Cortex of kidney (tissue), 1 donor: ENCODE measurements around the gene GNAT2.
"Not testable (repeated sequence)": the region's sequence is repeated elsewhere in the genome, so short reads cannot be mapped to it uniquely, and the experiment has no call there.

ENCODE experiments used
- DNase-seq: peaks from one replicate; lab custom pipeline; 2025; lab: John Stamatoyannopoulos, UW

GNAT2 gene

DNA sequence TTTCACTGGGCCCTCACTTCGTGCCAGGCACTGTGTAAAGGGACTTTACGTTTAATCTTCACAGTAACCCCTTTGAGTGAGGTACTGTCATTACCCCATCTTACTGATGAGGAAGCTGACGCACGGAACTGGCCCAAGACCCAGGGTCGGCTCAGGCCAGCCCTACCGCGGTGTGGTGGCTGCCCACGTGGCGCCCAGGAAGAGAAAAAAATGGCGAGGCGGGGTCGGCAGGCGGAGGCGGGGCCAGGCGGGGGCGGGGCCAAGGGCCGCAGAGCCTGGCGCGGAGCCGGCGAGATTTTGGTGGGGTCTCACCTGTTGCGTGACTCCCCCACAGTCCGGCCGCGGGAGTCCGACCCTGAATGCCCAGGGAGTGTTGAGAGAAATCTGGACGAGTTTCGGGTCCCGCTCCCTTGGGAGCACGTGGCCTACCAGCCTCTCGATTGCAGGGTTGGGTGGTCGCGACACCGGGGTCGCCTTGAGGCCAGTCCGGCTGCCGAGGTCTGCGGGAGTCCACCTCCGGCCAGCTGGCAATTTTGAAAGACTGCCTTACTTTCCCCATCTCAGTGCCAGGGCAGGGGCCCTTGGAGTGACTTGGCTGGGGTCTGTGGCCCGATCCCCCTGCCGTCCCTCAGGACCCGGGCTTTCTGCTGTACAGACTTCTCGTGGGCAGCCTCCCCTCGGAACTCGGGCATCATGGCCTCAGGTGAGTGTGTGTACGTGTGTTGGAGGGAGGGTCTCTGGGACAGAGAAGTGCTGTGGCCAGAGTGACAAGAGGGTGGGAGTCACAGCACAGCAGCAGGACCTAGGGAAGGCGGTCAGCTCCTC is at the start of gene GNAT2, which contains the start of gene AMPD2:
TSS of gene GNAT2 (minus strand) at position 41 of the 825 bp plus-strand sequence. CDS start 6,746 bp downstream, outside the sequence.
TSS of gene AMPD2 (plus strand) at position 262 of the 825 bp plus-strand sequence. CDS start 1,339 bp downstream, outside the sequence.
- no peak for DNase-seq

DNA sequence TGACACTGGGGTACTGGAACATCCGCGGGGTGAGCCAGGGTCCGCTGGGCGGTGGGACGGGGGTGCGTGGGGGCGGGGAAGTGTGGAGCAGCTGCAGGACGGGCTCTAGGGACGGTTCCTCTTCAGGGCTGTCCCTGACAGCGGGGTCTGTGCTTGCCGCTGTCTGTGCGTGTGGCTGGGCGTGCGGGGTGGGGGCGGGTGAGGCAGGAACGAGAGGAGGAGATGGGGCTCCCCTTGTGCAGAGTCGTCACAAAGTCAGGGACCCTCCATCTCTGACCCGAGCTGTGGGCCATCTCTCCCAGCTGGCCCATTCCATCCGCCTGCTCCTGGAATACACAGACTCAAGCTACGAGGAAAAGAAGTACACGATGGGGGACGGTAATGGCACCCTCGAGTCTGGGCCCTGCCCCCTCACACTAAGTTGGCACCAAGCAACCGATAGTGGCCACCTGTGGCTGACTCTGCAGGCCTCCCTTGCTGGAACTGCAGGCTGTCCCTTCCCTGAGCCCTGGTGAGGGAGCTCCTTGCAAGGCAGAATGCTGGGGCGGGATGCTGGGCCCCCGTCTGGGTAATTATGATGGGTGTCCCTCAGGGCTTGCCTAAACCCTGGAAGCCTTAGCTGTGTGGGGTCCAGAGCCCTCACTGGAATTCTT is 48.8 kb upstream of the GNAT2 start:
- no peak for DNase-seq

DNA sequence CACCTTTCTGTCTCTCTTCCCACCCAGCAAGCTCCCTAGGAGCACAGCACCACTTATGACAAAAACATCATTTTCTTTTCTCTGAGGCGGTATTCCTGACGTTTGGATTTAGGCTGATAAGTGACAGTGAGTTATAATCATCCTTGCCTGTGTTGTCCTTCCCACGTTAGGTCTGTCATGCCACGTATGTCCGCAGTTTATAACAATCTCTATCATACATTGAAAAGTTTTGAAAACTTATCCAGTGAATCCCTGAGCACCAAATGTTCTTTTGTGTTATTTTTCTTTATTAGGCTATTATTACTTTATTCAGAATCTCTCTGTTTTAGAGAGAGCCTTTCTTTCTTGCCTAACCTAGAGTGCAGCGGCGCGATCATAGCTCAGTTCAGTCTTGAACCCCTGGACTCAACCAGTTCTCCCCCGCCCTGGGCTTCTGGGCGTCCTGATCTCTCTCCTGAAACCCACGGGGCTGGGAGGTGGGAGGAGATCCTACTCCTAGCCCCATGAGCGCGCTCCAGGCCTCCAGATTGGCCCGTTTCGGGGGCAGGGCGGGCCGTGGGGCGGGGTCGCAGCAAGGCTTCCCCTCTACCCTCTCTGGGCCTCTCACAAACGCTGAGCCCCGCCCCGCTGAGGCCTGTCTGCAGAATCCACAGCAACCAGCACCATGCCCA is 48.2 kb upstream of the GNAT2 start, which contains the start of gene GSTM2:
TSS of gene GSTM2 (plus strand) at position 606 of the 671 bp plus-strand sequence. CDS start at position 665, 59 bp downstream.
- no peak for DNase-seq

DNA sequence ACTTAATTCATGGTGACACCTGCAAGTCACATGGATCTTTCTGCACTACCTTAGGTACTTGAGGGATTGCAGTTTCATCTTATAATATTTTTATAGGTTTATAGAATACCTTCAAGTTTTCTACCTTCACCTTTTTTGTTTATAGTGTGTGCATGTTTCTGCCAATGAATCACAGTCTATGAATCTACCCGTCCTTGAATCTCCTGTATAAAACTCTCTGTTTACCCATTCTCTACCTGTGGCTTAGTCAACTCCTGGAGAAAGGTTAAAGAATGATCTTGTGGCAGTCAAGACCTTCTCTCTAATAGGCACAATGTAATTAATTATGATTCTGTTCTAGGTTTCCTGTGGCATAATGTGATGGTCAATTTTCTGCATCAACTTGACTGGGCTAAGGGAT is 45.3 kb upstream of the GNAT2 start:
- no peak for DNase-seq

DNA sequence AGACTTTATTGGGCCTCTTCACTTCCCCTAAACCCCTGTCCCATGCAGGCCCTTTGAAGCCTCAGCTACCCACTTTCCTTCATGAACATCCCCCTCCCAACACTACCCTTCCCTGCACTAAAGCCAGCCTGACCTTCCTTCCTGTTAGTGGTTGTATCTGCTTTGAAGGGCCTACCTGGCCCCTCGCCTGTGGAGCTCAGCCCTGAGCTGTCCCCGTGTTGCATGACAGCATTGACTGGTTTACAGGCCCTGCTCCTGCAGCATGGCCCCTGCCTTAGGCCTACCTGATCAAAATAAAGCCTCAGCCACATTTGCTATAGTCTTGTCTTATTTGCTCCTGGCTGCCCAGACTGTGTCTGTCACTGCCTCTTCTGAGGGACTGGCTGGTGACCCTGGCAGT is 42.0 kb upstream of the GNAT2 start:
- no peak for DNase-seq

DNA sequence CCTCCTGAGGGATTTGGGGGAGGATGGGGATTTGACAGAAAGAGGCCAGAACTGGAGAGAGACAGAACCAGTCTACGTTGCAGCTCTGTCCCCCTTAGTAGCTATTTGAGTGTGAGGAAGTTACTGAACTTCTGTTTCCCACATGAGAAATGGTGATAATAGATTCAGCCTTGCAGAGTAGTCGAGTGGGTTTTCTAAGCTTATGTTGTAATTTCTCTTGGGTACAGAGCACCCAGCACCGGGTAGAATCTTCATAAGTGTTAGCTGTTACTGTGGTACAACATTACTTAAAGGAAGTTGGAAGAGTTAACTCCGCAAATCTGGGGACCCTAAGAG is 41.2 kb upstream of the GNAT2 start:
- DNase-seq, result not testable (repeated sequence)

DNA sequence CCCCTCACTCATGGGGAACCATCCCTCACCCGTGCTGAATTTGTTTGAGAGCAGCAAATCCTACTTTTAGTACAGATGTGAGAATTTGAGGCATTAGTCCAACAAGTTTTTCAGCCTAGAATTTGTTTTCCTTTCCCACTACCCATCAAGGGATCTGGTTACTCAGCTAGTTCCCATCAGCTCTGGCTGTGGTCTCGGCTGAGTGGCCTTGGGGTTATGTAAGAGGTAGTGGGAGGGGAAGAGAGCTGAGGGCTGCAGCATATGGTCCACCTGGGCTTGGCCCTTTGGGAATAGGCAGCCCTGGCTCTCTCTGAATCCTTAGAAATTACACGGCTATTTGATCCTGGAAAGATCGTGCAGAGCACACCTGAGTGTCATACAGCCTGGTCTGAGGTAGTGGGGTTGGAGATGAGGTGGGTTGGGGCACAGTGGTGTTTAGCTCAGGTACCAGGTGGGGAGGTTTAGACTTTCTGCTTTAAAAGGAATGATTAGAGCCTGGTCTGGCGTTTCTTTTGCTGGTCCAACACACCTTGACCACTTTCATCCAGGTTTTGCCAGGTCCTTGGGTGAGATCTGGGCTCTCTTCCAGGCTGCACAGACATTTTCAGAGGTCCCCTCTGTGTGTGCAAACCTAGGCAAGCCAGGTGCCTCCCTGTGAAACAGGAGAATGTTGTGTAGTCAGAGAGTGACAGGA is 40.7 kb upstream of the GNAT2 start:
- DNase-seq, result no peak

DNA sequence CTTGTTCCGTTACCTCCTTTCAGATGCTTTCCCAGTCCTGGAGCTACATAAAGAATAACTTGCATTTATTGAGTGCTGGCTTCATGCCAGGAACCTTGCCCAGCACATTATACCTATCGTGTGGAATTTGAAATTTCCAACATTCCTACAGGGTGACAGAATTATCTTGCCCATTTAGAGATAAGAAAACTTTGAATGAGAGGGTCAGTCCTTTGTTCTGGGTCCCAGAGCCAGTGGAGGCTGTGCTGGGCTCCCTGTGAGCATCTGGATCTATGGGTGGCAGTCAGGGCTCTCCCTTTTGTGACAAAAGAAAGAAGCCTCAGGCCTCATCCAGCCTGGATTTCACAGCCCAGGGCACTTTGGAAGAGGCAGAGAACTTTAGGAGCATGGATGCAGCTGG is 39.7 kb upstream of the GNAT2 start:
- no peak for DNase-seq

DNA sequence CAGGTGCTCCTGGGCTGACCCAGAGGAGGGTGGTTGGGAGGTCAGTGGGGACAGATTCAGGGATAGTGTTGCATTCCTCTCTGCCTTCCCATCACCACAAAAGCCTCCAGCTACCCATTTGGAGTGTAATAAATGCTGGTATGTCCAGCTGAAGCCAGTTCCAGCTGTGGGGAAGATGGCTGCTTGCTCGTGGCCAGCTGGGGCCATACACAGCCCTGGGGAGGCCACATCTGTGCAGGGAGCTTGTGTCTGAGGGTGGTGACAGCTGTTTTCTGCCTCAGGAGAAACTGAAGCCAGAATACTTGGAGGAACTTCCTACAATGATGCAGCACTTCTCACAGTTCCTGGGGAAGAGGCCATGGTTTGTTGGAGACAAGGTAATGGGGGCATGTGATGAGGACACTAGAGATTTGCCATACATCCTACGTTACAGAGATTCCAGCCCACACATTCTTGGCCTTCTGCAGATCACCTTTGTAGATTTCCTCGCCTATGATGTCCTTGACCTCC is 39.2 kb upstream of the GNAT2 start:
- DNase-seq, result no peak

DNA sequence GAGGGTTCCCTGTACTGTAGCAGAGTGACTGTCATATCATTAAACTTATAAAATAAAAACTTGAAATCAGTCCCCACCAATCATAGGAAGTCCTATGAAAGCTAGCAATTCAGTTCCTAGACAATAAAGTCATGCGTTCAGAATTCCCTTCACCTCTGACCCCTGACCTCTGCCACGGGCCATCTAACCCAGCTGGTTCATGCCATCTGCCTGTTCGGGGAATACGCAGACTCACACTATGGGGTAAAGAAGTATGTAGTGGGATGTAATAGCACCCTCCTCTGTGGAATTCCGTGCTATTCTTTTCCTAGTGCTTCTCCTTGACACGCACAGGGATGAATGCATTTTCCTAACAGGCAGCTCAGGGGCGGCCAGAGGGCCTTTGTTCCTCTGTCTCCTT is 38.6 kb upstream of the GNAT2 start:
- DNase-seq, result no peak

DNA sequence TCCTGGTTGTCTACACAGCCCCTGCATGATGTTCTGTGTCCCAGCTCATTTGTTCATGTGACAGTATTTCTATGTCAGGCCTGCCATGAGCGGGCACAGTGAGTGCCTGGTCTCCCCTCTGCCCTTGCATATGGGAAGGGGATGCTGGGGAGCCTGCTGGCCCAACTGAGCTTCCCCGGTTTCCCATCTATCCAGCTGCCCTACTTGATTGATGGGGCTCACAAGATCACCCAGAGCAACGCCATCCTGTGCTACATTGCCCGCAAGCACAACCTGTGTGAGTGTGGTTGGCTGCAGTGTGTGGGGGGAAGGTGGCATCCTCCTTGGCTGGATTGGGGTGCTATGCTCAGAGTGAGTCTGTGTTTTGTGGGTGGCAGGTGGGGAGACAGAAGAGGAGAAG is 38.0 kb upstream of the GNAT2 start:
- DNase-seq, result no peak

DNA sequence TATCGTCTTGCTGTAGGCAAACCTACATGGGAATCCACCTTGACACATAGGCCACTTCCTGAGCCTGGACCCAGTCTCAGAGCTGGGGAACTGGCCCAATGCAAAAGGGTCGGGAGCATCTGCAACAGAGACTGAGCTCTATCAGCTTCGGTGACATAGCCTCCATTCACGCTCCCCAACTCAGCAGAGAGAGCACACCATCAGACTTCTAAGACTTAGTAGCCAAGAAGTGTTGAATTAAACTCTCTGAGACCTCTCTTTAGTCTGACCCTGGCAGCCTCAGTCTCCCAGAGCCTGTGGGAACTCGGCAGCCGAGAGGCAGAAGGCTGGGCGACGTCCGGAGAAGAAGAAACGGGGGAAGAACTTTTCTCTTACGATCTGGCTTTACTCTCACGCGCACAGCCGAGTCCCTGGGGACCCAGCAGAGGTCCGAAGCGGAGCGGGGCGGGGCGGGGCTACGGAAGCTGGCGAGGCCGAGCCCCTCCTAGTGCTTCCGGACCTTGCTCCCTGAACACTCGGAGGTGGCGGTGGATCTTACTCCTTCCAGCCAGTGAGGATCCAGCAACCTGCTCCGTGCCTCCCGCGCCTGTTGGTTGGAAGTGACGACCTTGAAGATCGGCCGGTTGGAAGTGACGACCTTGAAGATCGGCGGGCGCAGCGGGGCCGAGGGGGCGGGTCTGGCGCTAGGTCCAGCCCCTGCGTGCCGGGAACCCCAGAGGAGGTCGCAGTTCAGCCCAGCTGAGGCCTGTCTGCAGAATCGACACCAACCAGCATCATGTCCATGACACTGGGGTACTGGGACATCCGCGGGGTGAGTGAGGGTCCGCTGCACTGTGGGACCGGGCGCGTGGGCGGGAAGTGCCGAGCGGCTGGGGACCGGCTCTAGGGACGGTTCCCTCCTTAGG is 36.5 kb upstream of the GNAT2 start, which contains the start of gene GSTM4:
TSS of gene GSTM4 (plus strand) at position 485 of the 905 bp plus-strand sequence. CDS start at position 776, 291 bp downstream.
- no peak for DNase-seq

DNA sequence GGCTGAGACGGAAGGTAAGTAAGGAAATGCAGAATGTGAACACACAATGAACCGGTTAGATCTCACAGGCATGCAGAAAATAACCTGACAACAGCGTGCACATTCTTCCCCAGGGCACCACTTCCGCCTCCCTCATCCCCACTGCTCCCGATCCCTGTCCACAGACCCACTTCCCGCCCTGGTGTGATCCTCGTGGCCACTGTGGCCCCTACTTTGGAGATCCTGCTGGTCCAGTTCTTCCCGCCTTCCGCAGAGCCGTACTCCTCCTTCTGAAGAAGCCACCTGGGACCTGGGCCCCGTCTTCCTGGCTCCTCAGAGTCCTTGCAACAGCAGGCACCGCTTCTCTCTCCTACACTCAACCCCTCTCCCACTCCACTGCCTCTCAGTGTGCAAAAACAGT is 35.1 kb upstream of the GNAT2 start:
- no peak for DNase-seq

DNA sequence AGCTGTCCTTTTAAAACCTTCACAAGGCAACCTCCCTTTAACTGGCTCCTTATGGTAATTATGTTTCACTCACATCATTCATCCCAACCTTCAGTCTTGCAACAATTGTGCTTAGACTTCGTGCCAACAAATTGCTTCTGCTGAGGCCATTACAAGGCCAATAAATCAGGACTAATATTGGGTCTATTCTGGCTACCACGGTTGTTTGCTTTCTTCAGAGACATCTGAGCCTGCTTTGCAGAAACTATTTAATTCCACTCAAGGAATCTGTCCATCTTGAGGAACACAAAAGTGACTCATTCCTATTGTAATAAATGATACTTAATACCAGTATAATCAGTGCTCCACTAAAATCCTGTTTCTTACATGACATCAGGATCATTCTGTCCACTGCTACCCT is 33.9 kb upstream of the GNAT2 start:
- no peak for DNase-seq

DNA sequence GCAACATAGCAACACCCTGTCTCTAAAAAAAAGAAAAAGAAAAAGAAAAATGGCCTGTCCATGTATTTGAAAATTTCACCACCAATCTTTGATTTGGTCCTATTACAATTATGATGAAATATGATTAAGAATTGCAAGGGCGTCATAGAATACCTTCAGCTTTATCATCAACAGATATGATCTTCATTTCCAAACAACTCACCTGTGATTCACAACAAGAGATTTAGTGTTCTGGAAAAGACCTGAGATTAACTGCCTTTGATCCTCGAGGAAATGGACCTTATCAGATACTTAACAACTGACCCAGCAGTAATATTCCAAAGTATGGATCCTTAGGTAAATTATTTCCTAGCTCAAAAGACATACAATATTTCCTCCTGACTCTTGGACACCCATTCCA is 33.0 kb upstream of the GNAT2 start:
- DNase-seq, result no peak

DNA sequence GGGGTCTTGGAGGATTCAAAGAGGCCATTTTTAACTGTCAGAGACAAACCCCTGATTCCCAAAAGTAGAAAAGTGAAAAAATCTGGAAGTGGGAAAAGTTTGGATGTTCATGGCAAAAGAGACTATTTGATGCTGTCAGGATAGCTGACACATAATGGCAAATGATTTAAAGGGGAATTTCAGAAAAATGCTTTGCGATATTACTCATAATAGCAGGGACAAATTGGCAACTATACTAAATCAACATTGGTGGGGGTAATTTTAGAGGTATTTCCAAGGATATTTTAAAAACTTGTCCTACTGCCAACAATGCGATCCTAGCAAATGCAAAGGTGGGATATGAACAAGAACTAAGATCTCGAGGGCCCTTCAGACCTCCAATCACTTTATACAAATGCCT is 31.2 kb upstream of the GNAT2 start:
- DNase-seq, result no peak

DNA sequence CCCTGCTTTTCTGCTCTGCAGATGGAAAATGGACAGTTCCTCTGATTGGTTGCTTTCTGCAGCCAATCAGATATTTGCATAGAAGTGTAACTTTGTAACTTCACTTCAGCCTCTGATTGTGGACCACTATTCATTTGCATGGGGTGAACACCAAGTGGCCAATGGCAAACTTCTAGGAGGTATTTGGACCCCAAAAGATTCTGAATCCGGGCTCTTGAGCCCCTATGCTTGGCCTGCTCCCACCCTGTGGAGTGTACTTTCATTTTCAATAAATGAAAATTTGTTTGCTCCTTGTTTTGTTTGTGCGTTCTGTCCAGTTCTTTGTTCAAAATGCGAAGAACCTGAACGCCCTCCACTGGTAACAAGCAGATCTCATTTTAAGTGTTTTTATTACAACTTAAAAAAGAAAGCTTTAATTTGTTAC is 30.1 kb upstream of the GNAT2 start:
- DNase-seq, result no peak

DNA sequence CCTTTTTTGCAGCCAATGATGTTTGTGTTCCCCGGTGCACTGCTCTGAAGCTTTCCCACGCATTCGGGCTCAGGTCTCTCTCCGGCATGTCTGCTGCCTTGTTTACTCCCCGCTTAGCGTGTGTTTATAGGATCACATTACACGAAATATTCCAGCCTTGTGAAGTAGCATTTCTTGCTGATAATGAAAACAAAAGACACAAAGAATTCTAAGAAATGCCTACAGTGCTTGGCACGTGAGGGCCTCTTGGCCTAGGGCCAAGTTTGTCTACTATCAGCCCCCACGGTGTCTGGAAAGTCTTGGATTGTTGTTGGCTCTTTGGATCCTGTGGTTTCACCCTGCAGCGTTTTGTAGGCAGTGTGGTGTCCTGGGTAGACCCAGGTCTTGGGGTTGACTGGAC is 25.3 kb upstream of the GNAT2 start:
- DNase-seq, result no peak

DNA sequence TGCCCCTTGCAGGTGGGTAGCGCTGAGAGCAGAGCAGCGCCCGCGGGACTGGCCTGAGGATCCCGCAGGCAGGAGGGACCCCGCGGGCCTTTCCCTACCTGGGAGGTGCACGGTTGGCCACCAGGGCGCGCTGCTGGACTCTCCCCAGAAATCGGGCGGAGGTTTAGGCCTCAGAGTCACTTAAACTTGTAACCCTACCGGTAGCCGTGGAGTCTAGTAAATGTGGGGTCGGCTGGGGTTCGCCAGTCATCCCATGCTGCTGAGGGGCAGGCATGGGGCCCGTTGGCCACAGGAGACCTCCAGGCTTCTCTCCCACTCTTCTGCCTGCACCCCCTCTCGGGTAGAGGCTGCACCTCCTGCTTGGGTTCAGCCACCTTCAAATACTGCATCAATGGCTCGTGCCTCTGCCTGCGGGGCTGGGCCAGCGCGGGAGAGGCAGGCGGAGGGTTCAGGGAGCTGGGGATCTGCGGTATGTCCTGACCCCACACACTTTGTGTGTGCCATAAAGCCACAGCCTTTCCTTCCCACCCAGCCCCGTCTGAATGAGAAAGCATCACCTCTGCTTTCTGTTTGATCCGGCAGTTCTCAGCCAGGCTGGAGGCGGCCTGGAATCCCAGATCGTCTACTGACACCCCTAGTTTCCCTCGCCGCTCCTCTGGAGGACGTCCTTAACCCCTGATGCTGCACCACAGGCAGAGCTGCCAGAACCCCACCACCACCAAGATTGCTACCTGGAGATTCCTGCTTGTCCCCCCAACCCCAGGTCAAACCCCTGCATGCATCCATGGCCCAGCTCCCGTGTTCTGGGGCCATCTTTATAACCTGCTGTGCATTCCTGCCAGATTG is 24.2 kb upstream of the GNAT2 start:
- DNase-seq, result no peak

DNA sequence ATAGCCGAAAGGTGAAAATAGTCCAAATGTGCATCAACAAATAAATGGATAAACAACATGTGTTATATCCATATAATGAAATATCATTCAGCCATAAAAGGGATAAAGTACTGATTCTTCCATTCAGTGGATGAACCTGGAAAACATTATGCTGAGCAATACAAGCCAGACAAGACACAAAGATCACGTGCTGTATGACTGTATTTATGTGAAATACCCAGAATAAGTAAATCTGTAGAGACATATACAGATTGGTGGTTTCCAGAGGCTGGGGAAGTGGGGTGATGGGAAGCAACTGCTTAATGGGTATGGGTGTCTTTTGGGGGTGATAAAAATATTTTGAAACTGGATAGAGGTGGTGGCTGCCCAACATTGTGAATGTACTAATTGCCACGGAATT is 23.2 kb upstream of the GNAT2 start:
- no peak for DNase-seq
